ENCODE results near the gene SETD3.

The SETD3 gene

GRCh38 chr14:99479906-99480869 lies at the start of gene SETD3:
Gene SETD3, minus strand, starts transcription at chr14:99480859. Its CDS starts 15,054 bp downstream, at chr14:99465805.
- ATAC-seq = no peak

GRCh38 chr14:99529899-99530298 lies 49.2 kb upstream of the SETD3 start:
- no peak for ATAC-seq

- ATAC-seq = no peak
Observed at GRCh38 chr14:99527427-99528076, 46.9 kb upstream of the SETD3 start.

GRCh38 chr14:99527026-99527425 lies 46.4 kb upstream of the SETD3 start:
- ATAC-seq = no peak

GRCh38 chr14:99525699-99526080 lies 45.0 kb upstream of the SETD3 start:
- no peak for ATAC-seq

GRCh38 chr14:99524804-99525698 lies 44.4 kb upstream of the SETD3 start:
- peak; percentile 21 to 26 for ATAC-seq

GRCh38 chr14:99524091-99524661 lies 43.5 kb upstream of the SETD3 start:
- no peak for ATAC-seq

- no peak for ATAC-seq
Observed at GRCh38 chr14:99523704-99524055, 43.0 kb upstream of the SETD3 start.

GRCh38 chr14:99522934-99523703 lies 42.5 kb upstream of the SETD3 start:
- ATAC-seq = no peak

GRCh38 chr14:99522457-99522891 lies 41.8 kb upstream of the SETD3 start:
- ATAC-seq = no peak

GRCh38 chr14:99522025-99522401 lies 41.4 kb upstream of the SETD3 start:
- ATAC-seq = no peak

- no peak for ATAC-seq
Observed at GRCh38 chr14:99521176-99522024, 40.7 kb upstream of the SETD3 start.

GRCh38 chr14:99520571-99521081 lies 40.0 kb upstream of the SETD3 start:
- ATAC-seq = no peak

- no peak for ATAC-seq
Observed at GRCh38 chr14:99519931-99520421, 39.3 kb upstream of the SETD3 start.

- ATAC-seq = no peak
Observed at GRCh38 chr14:99519347-99519881, 38.8 kb upstream of the SETD3 start.

- ATAC-seq = peak; percentile 80 to 81
Observed at GRCh38 chr14:99518441-99519346, 38.0 kb upstream of the SETD3 start.

- ATAC-seq = no peak
Observed at GRCh38 chr14:99517643-99518381, 37.2 kb upstream of the SETD3 start.
